K562 (cell line): ENCODE measurements around the gene HK1.

Source experiments
- FOXK1 ChIP-seq: sonication (generic); formaldehyde crosslinking; IDR thresholded peaks from 2 replicates; pipeline ENCODE4 v1.8.0; 2022; ENCODE audit warnings: missing genetic modification reagents, mild to moderate bottlenecking, borderline replicate concordance
- MAZ ChIP-seq, 2 experiments: fragments of 450-650 bp in 1 of 2; sonication (generic) in 1 of 2; formaldehyde crosslinking; IDR thresholded peaks in 1 of 2; conservative IDR thresholded peaks in 1 of 2; 2 replicates each; pipeline versions ENCODE4 v1.4.0 to v1.5.0; 2020; ENCODE audit warnings: mild to moderate bottlenecking in 1 of 2, missing genetic modification reagents in 1 of 2
- MYC ChIP-seq, 2 experiments: fragments of 250-450 bp in 1 of 2; sonication (Bioruptor Pico) in 1 of 2; IDR thresholded peaks; 2 replicates each; pipeline versions ENCODE4 v1.5.1 to v1.6.1; 2012 to 2021; ENCODE audit warnings: low read depth in 2 of 2, borderline replicate concordance in 1 of 2, improper control_type of control experiment in 1 of 2, low read length in 1 of 2, mild to moderate bottlenecking in 1 of 2, moderate library complexity in 1 of 2
- SMC3 ChIP-seq: conservative IDR thresholded peaks from 2 replicates; pipeline ENCODE4 v1.6.1; 2011; ENCODE audit warnings: low read depth, low read length, improper control_type of control experiment; ENCODE audit not compliant: insufficient read depth
- SRSF3 ChIP-seq: fragments of 200-400 bp; formaldehyde crosslinking; IDR thresholded peaks from 2 replicates; pipeline ENCODE4 v1.6.1; 2016; ENCODE audit warnings: mild to moderate bottlenecking, low read length, moderate library complexity; ENCODE audit not compliant: insufficient read depth
- STAT5A ChIP-seq: IDR thresholded peaks from 2 replicates; pipeline ENCODE4 v1.6.1; 2012; ENCODE audit warnings: low read length, inconsistent platforms, borderline replicate concordance
- TCF7 ChIP-seq: sonication (generic); IDR thresholded peaks from 2 replicates; pipeline ENCODE4 v1.6.1; 2016; ENCODE audit warnings: antibody characterized with exemption, borderline replicate concordance
- TF ChIP-seq, protein P1 (sequence below), 3 experiments: IDR thresholded peaks in 2 of 3; conservative IDR thresholded peaks in 1 of 3; 2 replicates each; pipeline ENCODE4 v1.5.1; 2011 to 2012; ENCODE audit warnings: low read length in 3 of 3, mild to moderate bottlenecking in 3 of 3, control low read depth in 2 of 3, improper control_type of control experiment in 1 of 3, inconsistent platforms in 1 of 3, low read depth in 1 of 3, mixed read lengths in 1 of 3, moderate library complexity in 1 of 3; ENCODE audit not compliant: insufficient read depth in 2 of 3
- TF ChIP-seq, protein P2 (sequence below), 2 experiments: fragments of 450-650 bp in 1 of 2; sonication (generic) in 1 of 2; formaldehyde crosslinking in 1 of 2; IDR thresholded peaks in 1 of 2; conservative IDR thresholded peaks in 1 of 2; 2 replicates each; pipeline versions ENCODE4 v1.6.1 to v1.8.1; 2016 to 2023; ENCODE audit warnings: mild to moderate bottlenecking in 2 of 2, moderate library complexity in 2 of 2, inconsistent platforms in 1 of 2, missing genetic modification reagents in 1 of 2
- TF ChIP-seq, protein P3 (sequence below): IDR thresholded peaks from 2 replicates; pipeline ENCODE4 v1.6.1; 2016; ENCODE audit warnings: missing genetic modification characterization, missing compliant biosample characterization

DNA sequence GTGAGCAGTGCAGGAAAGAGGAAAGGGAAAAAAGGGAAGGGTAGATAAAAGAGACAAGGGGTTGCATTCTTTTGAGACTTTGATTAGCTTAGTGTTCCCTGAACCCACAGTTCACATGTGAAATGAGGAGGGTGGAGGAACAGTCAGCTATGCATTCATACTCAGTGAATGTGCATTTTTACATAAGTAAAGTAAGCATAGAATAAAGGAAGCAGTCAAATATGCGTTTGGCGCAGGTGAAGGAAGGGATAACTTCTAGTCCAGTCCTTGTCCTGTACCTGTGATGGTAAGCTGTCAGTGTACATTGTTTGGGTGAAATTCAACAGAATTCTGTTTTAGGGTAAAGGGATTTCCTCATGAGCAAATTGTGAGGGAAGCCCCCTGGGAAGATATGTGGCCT is 28.1 kb downstream of the HK1 start:
- no peak for TF ChIP-seq MYC (IDR thresholded peaks at IDR 0.05; ENCODE audit: low read depth, low read length)
- TF ChIP-seq MYC (CRISPR knock-in tag; IDR thresholded peaks at IDR 0.05; ENCODE audit: borderline replicate concordance, low read depth) = no peak
- TF ChIP-seq FOXK1 = no peak
- TF ChIP-seq, protein P1, sequence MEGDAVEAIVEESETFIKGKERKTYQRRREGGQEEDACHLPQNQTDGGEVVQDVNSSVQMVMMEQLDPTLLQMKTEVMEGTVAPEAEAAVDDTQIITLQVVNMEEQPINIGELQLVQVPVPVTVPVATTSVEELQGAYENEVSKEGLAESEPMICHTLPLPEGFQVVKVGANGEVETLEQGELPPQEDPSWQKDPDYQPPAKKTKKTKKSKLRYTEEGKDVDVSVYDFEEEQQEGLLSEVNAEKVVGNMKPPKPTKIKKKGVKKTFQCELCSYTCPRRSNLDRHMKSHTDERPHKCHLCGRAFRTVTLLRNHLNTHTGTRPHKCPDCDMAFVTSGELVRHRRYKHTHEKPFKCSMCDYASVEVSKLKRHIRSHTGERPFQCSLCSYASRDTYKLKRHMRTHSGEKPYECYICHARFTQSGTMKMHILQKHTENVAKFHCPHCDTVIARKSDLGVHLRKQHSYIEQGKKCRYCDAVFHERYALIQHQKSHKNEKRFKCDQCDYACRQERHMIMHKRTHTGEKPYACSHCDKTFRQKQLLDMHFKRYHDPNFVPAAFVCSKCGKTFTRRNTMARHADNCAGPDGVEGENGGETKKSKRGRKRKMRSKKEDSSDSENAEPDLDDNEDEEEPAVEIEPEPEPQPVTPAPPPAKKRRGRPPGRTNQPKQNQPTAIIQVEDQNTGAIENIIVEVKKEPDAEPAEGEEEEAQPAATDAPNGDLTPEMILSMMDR (IDR thresholded peaks at IDR 0.05 in 2 of 3, conservative IDR thresholded peaks at IDR 0.05 in 1 of 3; ENCODE audit: insufficient read depth in 2 of 3, low read depth in 1 of 3, low read length in 3 of 3) = no peak
- TF ChIP-seq, protein P2, sequence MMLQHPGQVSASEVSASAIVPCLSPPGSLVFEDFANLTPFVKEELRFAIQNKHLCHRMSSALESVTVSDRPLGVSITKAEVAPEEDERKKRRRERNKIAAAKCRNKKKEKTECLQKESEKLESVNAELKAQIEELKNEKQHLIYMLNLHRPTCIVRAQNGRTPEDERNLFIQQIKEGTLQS (IDR thresholded peaks at IDR 0.05) = no peak
- TF ChIP-seq, protein P2 (CRISPR knock-in tag; conservative IDR thresholded peaks at IDR 0.05) = no peak
- no peak for TF ChIP-seq SMC3
- TF ChIP-seq STAT5A = no peak
- TF ChIP-seq SRSF3 = no peak
- TF ChIP-seq, protein P3, sequence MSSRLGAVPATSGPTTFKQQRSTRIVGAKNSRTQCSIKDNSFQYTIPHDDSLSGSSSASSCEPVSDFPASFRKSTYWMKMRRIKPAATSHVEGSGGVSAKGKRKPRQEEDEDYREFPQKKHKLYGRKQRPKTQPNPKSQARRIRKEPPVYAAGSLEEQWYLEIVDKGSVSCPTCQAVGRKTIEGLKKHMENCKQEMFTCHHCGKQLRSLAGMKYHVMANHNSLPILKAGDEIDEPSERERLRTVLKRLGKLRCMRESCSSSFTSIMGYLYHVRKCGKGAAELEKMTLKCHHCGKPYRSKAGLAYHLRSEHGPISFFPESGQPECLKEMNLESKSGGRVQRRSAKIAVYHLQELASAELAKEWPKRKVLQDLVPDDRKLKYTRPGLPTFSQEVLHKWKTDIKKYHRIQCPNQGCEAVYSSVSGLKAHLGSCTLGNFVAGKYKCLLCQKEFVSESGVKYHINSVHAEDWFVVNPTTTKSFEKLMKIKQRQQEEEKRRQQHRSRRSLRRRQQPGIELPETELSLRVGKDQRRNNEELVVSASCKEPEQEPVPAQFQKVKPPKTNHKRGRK (tag) = no peak
- TF ChIP-seq TCF7 = no peak
- TF ChIP-seq MAZ (CRISPR knock-in tag; conservative IDR thresholded peaks at IDR 0.05 in 1 of 2, IDR thresholded peaks at IDR 0.05 in 1 of 2) = no peak
